ENCODE data around the gene FHOD3.

Gene FHOD3

DNA sequence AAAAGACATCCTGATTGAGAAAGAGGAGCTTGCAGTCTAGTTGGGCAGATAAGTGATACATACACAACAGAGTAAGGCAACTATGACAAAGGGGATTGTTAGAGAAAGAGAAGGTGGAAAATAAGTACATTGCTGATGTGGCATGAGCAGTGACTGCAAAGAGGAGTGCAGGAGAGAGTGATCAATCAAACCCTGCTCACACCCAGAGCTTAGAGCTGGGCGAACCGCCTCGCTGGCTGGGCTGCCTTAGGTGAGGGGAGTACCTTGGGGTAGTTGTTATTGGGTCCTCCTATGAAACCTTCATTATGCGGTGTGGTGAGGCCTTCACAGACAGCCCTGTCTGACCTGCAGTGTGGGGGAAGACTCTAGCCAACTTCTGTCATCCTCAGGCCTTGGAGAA, 161.7 kb downstream of the FHOD3 start:
- Histone ChIP-seq H3K79me2 (ENCODE audit: insufficient read depth, low read length) (no peaks in the 10 kb centered on the region), H3K4me3 (ENCODE audit: low read length, poor library complexity, severe bottlenecking) (no peak overlapping the region), H3K27me3 (ENCODE audit: insufficient read depth, low read length, poor library complexity, severe bottlenecking) (no peaks in the 10 kb centered on the region), H3K36me3 (ENCODE audit: insufficient read depth, low read length) (no peaks in the 10 kb centered on the region), H3K9ac (ENCODE audit: low read depth, low read length, poor library complexity, severe bottlenecking) (no peak overlapping the region), H3K4me1 (ENCODE audit: insufficient read depth, low read length, poor library complexity, severe bottlenecking) (no peaks in the 10 kb centered on the region), H2AFZ (ENCODE audit: low read length) (no peak overlapping the region), H3F3A (ENCODE audit: low read depth) (no peaks in the 10 kb centered on the region), H3K9me3 (ENCODE audit: insufficient read depth, low read depth, low read length) (no peaks in the 10 kb centered on the region), H3K4me2 (ENCODE audit: low read depth, low read length, poor library complexity, severe bottlenecking) (no peak overlapping the region), H3K9me2 (replicated peaks; ENCODE audit: low read depth, low read length) (no peaks in the 10 kb centered on the region), H4K20me1 (ENCODE audit: insufficient read depth, low read length, poor library complexity, severe bottlenecking) (no peaks in the 10 kb centered on the region)
- TF ChIP-seq, protein P1, sequence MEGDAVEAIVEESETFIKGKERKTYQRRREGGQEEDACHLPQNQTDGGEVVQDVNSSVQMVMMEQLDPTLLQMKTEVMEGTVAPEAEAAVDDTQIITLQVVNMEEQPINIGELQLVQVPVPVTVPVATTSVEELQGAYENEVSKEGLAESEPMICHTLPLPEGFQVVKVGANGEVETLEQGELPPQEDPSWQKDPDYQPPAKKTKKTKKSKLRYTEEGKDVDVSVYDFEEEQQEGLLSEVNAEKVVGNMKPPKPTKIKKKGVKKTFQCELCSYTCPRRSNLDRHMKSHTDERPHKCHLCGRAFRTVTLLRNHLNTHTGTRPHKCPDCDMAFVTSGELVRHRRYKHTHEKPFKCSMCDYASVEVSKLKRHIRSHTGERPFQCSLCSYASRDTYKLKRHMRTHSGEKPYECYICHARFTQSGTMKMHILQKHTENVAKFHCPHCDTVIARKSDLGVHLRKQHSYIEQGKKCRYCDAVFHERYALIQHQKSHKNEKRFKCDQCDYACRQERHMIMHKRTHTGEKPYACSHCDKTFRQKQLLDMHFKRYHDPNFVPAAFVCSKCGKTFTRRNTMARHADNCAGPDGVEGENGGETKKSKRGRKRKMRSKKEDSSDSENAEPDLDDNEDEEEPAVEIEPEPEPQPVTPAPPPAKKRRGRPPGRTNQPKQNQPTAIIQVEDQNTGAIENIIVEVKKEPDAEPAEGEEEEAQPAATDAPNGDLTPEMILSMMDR (conservative IDR thresholded peaks at IDR 0.05; ENCODE audit: low read length), result no peak
- TF ChIP-seq EZH2phosphoT487 (IDR thresholded peaks at IDR 0.05; ENCODE audit: borderline replicate concordance), result no peak

DNA sequence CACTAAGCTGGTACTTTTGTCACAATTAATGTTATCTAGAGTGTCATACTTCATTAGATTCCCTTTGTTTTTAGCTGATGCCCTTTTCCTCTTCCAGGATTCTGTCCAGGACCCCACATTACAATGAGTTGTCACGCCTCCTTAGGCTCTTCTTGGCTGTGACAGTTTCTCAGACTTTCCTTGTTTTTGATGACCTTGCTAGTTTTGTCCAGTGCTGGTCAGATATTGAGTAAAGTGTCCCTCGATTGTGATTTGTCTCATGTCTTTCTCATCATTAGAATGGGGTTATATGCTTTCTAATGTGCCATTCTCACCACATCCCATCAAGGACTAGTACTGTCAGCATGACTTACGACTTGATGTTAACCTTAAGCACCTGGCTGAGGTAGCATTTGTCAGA, 162.3 kb downstream of the FHOD3 start:
- H3K9ac ChIP-seq (ENCODE audit: low read depth, low read length, poor library complexity, severe bottlenecking), result no peak overlapping the region
- H3K4me3 ChIP-seq (ENCODE audit: low read length, poor library complexity, severe bottlenecking), result no peak overlapping the region
- H3K27me3 ChIP-seq (ENCODE audit: insufficient read depth, low read length, poor library complexity, severe bottlenecking), result no peaks in the 10 kb centered on the region
- H3K4me1 ChIP-seq (ENCODE audit: insufficient read depth, low read length, poor library complexity, severe bottlenecking), result no peaks in the 10 kb centered on the region
- H3K9me2 ChIP-seq (replicated peaks; ENCODE audit: low read depth, low read length), result no peaks in the 10 kb centered on the region
- H3K4me2 ChIP-seq (ENCODE audit: low read depth, low read length, poor library complexity, severe bottlenecking), result no peak overlapping the region
- H3K9me3 ChIP-seq (ENCODE audit: insufficient read depth, low read depth, low read length), result no peaks in the 10 kb centered on the region
- no peaks in the 10 kb centered on the region for H3F3A ChIP-seq (ENCODE audit: low read depth)
- no peak overlapping the region for H2AFZ ChIP-seq (ENCODE audit: low read length)
- H3K79me2 ChIP-seq (ENCODE audit: insufficient read depth, low read length), result no peaks in the 10 kb centered on the region
- no peaks in the 10 kb centered on the region for H3K36me3 ChIP-seq (ENCODE audit: insufficient read depth, low read length)
- H4K20me1 ChIP-seq (ENCODE audit: insufficient read depth, low read length, poor library complexity, severe bottlenecking), result no peaks in the 10 kb centered on the region
- TF ChIP-seq, protein P1 (conservative IDR thresholded peaks at IDR 0.05; ENCODE audit: low read length), result no peak
- TF ChIP-seq EZH2phosphoT487 (IDR thresholded peaks at IDR 0.05; ENCODE audit: borderline replicate concordance), result no peak

DNA sequence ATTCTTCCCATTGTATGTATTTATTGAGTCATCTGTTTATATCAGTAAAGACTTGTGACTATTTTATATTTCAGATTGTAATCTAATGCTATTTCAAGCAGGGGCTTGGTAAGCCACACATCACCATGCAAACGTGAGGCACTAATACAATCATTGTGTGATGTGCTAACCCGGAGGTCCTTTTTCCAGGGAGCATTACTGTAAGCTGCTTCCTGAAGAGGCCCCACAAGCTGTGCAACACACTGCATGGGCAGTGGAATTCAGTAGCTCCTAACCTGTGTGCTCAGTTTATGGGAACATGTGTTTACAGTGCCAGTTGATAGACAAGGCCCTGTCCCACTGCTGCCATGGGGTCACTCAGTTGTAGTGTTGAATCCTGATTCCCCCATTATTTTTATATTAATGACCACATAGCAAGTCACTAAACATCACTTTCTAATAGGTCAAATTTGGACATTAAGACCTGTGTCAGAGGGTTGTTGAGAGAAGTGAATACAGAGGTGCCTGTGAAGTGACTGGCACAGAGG, 162.9 kb downstream of the FHOD3 start:
- Histone ChIP-seq H3K27me3 (ENCODE audit: insufficient read depth, low read length, poor library complexity, severe bottlenecking) (no peaks in the 10 kb centered on the region), H3K4me3 (ENCODE audit: low read length, poor library complexity, severe bottlenecking) (no peak overlapping the region), H3K9me2 (replicated peaks; ENCODE audit: low read depth, low read length) (no peaks in the 10 kb centered on the region), H3F3A (ENCODE audit: low read depth) (no peaks in the 10 kb centered on the region), H4K20me1 (ENCODE audit: insufficient read depth, low read length, poor library complexity, severe bottlenecking) (no peaks in the 10 kb centered on the region), H3K36me3 (ENCODE audit: insufficient read depth, low read length) (no peaks in the 10 kb centered on the region), H2AFZ (ENCODE audit: low read length) (no peak overlapping the region), H3K4me2 (ENCODE audit: low read depth, low read length, poor library complexity, severe bottlenecking) (no peak overlapping the region), H3K9me3 (ENCODE audit: insufficient read depth, low read depth, low read length) (no peaks in the 10 kb centered on the region), H3K4me1 (ENCODE audit: insufficient read depth, low read length, poor library complexity, severe bottlenecking) (no peaks in the 10 kb centered on the region), H3K9ac (ENCODE audit: low read depth, low read length, poor library complexity, severe bottlenecking) (no peak overlapping the region), H3K79me2 (ENCODE audit: insufficient read depth, low read length) (no peaks in the 10 kb centered on the region)
- TF ChIP-seq EZH2phosphoT487 (IDR thresholded peaks at IDR 0.05; ENCODE audit: borderline replicate concordance), result no peak
- TF ChIP-seq, protein P1 (conservative IDR thresholded peaks at IDR 0.05; ENCODE audit: low read length), result no peak
